HCT116 (cell line): Measurements from ENCODE around the gene ZP3. TPM values are rescaled to one million over a fixed set of nuclear protein-coding genes. Genes with fewer than 3 reads are reported as not detected.

Experiments
- ATAC-seq: fragments of 200-7000 bp; cut with Tn5 transposase; 2 replicates; pipeline ENCODE4 v1.9.1; 2020; ENCODE audit warnings: mild to moderate bottlenecking, moderate library complexity
- BruUV-seq: library from RNA; stranded (reverse); fragments of 400-500 nt; replicated peaks from 2 replicates; lab custom pipeline; 2021; lab: Mats Ljungman, UMichigan
- CTCF ChIA-PET: fragments of 300-600 bp; sonication (Branson Sonifier 250); formaldehyde crosslinking; loops from one replicate; lab custom pipeline; 2021; ENCODE audit warnings: antibody characterized with exemption; lab: Charles Lee
- POLR2A ChIA-PET: fragments of 300-600, 350-600 bp; sonication (Branson Sonifier 250); formaldehyde crosslinking; loops from one replicate; lab custom pipeline; 2021; ENCODE audit warnings: antibody characterized with exemption; lab: Charles Lee
- RAD21 ChIA-PET, 2 experiments: fragments of 300-600 bp; sonication (Branson Sonifier 250); formaldehyde crosslinking; loops; one replicate each; lab custom pipeline; 2023; ENCODE audit warnings: low total read pairs in 2 of 2; ENCODE audit not compliant: uncharacterized antibody in 2 of 2, unreplicated experiment in 2 of 2, low non-redundant PET in 1 of 2; lab: Charles Lee
- DNase-seq: peaks from one replicate; pipeline ENCODE4 v3.0.0-alpha.2; 2010; ENCODE audit warnings: low read depth, low spot score
- H2AFZ ChIP-seq: fragments of 200-600 bp; shearing (Covaris generic), sonication (generic); 2 replicates; pipeline ENCODE4 v1.6.1; 2017; ENCODE audit warnings: low read depth, mixed run types, mixed read lengths, antibody characterized with exemption, low read length; ENCODE audit not compliant: poor library complexity, severe bottlenecking
- H3K27ac ChIP-seq: 2 replicates; pipeline ENCODE4 v1.5.1; 2012; ENCODE audit warnings: low read depth, low read length
- H3K27me3 ChIP-seq: fragments of 200-600 bp; sonication (generic); 2 replicates; pipeline ENCODE4 v1.6.1; 2016; ENCODE audit warnings: mixed run types, low read length, mixed read lengths; ENCODE audit not compliant: insufficient read depth
- H3K36me3 ChIP-seq, 2 experiments: fragments of 200-500 bp in 1 of 2; fragments of 200-600 bp in 1 of 2; sonication (Bioruptor generic) in 1 of 2; sonication (generic) in 1 of 2; 2 replicates each; pipeline versions ENCODE4 v1.5.1 to v1.6.1; 2014 to 2016; ENCODE audit warnings: low read length in 2 of 2, inconsistent platforms in 1 of 2, mixed read lengths in 1 of 2, mixed run types in 1 of 2; ENCODE audit not compliant: insufficient read depth in 2 of 2, control insufficient read depth in 1 of 2
- H3K4me1 ChIP-seq, 2 experiments: fragments of 200-600 bp in 1 of 2; sonication (generic) in 1 of 2; 2 replicates each; pipeline versions ENCODE4 v1.5.1 to v1.6.1; 2012 to 2017; ENCODE audit warnings: low read length in 2 of 2, inconsistent platforms in 1 of 2, mild to moderate bottlenecking in 1 of 2, mixed read lengths in 1 of 2, mixed run types in 1 of 2, moderate library complexity in 1 of 2; ENCODE audit not compliant: insufficient read depth in 2 of 2, control insufficient read depth in 1 of 2
- H3K4me2 ChIP-seq: fragments of 200-600 bp; sonication (generic); 2 replicates; pipeline ENCODE4 v1.6.1; 2017; ENCODE audit warnings: mixed run types, low read length, mixed read lengths
- H3K4me3 ChIP-seq, 2 experiments: fragments of 200-600 bp in 1 of 2; sonication (generic) in 1 of 2; replicated peaks in 1 of 2; 2 replicates each; pipeline ENCODE4 v1.5.1; 2011 to 2016; ENCODE audit warnings: low read length in 2 of 2, control low read depth in 1 of 2, low read depth in 1 of 2, mild to moderate bottlenecking in 1 of 2, mixed read lengths in 1 of 2, mixed run types in 1 of 2
- H3K79me2 ChIP-seq: fragments of 200-600 bp; sonication (generic); 2 replicates; pipeline ENCODE4 v1.6.1; 2017; ENCODE audit warnings: mild to moderate bottlenecking, mixed run types, low read length, moderate library complexity, mixed read lengths; ENCODE audit not compliant: insufficient read depth
- H3K9ac ChIP-seq: fragments of 200-600 bp; sonication (generic); 2 replicates; pipeline ENCODE4 v1.6.1; 2016; ENCODE audit warnings: low read length, mixed read lengths
- H3K9me2 ChIP-seq: fragments of 200-600 bp; sonication (generic), shearing (Covaris generic); 2 replicates; pipeline ENCODE4 v1.6.1; 2017; ENCODE audit warnings: mixed run types, mild to moderate bottlenecking, moderate library complexity; ENCODE audit not compliant: insufficient read depth
- H3K9me3 ChIP-seq, 2 experiments: fragments of 200-500 bp in 1 of 2; fragments of 200-600 bp in 1 of 2; sonication (Bioruptor generic) in 1 of 2; sonication (generic) in 1 of 2; 2 replicates each; pipeline ENCODE4 v1.6.1; 2014 to 2017; ENCODE audit warnings: low read length in 2 of 2, mixed read lengths in 2 of 2, inconsistent platforms in 1 of 2, low read depth in 1 of 2, mild to moderate bottlenecking in 1 of 2, mixed run types in 1 of 2, moderate library complexity in 1 of 2; ENCODE audit not compliant: control insufficient read depth in 1 of 2, insufficient read depth in 1 of 2
- H4K20me1 ChIP-seq: fragments of 200-600 bp; sonication (generic), shearing (Covaris generic); 2 replicates; pipeline ENCODE4 v1.6.1; 2017; ENCODE audit warnings: mixed run types, mild to moderate bottlenecking, moderate library complexity; ENCODE audit not compliant: insufficient read depth
- CBX3 ChIP-seq: IDR thresholded peaks from 2 replicates; pipeline ENCODE4 v1.6.1; 2012; ENCODE audit warnings: low read depth
- CEBPB ChIP-seq: IDR thresholded peaks from 2 replicates; pipeline ENCODE4 v1.6.1; 2012; ENCODE audit warnings: low read depth
- EGR1 ChIP-seq: IDR thresholded peaks from 2 replicates; pipeline ENCODE4 v1.6.1; 2012; ENCODE audit warnings: low read depth
- ELF1 ChIP-seq: IDR thresholded peaks from 2 replicates; pipeline ENCODE4 v1.6.1; 2012; ENCODE audit warnings: low read depth, borderline replicate concordance
- EZH2phosphoT487 ChIP-seq: fragments of 200-600 bp; IDR thresholded peaks from 2 replicates; pipeline ENCODE4 v1.6.1; 2018; ENCODE audit warnings: antibody characterized with exemption, borderline replicate concordance
- JUND ChIP-seq: IDR thresholded peaks from 2 replicates; pipeline ENCODE4 v1.6.1; 2012
- POLR2AphosphoS5 ChIP-seq: IDR thresholded peaks from 2 replicates; pipeline ENCODE4 v1.6.1; 2011; ENCODE audit warnings: mild to moderate bottlenecking, low read depth, low read length, moderate library complexity
- RAD21 ChIP-seq: IDR thresholded peaks from 2 replicates; pipeline ENCODE4 v1.6.1; 2012; ENCODE audit warnings: low read depth, mild to moderate bottlenecking
- REST ChIP-seq: IDR thresholded peaks from 2 replicates; pipeline ENCODE4 v1.6.1; 2012; ENCODE audit warnings: low read depth
- SIN3A ChIP-seq: IDR thresholded peaks from 2 replicates; pipeline ENCODE4 v1.6.1; 2012; ENCODE audit warnings: low read depth
- SP1 ChIP-seq: IDR thresholded peaks from 2 replicates; pipeline ENCODE4 v1.6.1; 2012; ENCODE audit warnings: low read depth
- SRF ChIP-seq: IDR thresholded peaks from 2 replicates; pipeline ENCODE4 v1.6.1; 2012; ENCODE audit warnings: low read depth
- TCF7L2 ChIP-seq: IDR thresholded peaks from 2 replicates; pipeline ENCODE4 v1.7.0; 2011; ENCODE audit warnings: borderline replicate concordance, inconsistent platforms; ENCODE audit not compliant: insufficient read depth, insufficient read length; ENCODE audit errors: extremely low read depth
- ZFX ChIP-seq: fragments of 450-650 bp; IDR thresholded peaks from 2 replicates; pipeline ENCODE4 v1.6.1; 2017
- ZNF274 ChIP-seq: fragments of 200-500 bp; sonication (Bioruptor generic); IDR thresholded peaks from 2 replicates; pipeline ENCODE4 v1.6.1; 2014; ENCODE audit warnings: mild to moderate bottlenecking, low read depth, low read length, inconsistent platforms
- intact Hi-C: fragments of 100-400 bp; cut with micrococcal nuclease; formaldehyde crosslinking; loops from 2 replicates; pipeline ENCODE4 v1.10.0; 2022
- total RNA-seq: library from RNA; stranded (reverse); gene quantifications from one replicate; pipeline ENCODE4 v1.2.1, GENCODE V29; 2021; ENCODE audit not compliant: unreplicated experiment
- TF ChIP-seq, protein P1 (sequence below): IDR thresholded peaks from 2 replicates; pipeline ENCODE4 v1.6.1; 2012
- TF ChIP-seq, protein P2 (sequence below), 3 experiments: fragments of 200-600 bp in 1 of 3; sonication (generic) in 1 of 3; IDR thresholded peaks in 2 of 3; conservative IDR thresholded peaks in 1 of 3; 2 replicates each; pipeline ENCODE4 v1.5.1; 2012 to 2017; ENCODE audit warnings: low read depth in 2 of 3, low read length in 2 of 3, antibody characterized with exemption in 1 of 3, borderline replicate concordance in 1 of 3, control low read depth in 1 of 3, mild to moderate bottlenecking in 1 of 3, mixed read lengths in 1 of 3, mixed run types in 1 of 3, moderate library complexity in 1 of 3; ENCODE audit not compliant: insufficient read depth in 1 of 3

ZP3 gene
- total RNA-seq, 1 experiment from 2014 or later: 23.4 TPM

GRCh38 chr7:76411626-76412025, 13.1 kb upstream of the ZP3 start:
- ATAC-seq: no peak

More at GRCh38 chr7:76411626-76412025, 13.1 kb upstream of the ZP3 start:
- Histone ChIP-seq H3K9me2 (no peaks in the 10 kb centered on the region), H3K9me3 (no peaks in the 10 kb centered on the region), H2AFZ (no peak overlapping the region), H3K4me2 (no peak overlapping the region), H3K27me3 (no peaks in the 10 kb centered on the region), H4K20me1 (no peaks in the 10 kb centered on the region), H3K27ac (no peak overlapping the region), H3K4me3 (no peak overlapping the region), H3K36me3 (no peaks in the 10 kb centered on the region), H3K79me2 (no peaks in the 10 kb centered on the region)
- intact Hi-C loops: no loop called here
- POLR2A ChIA-PET: no interaction called here
- no TSS peak for BruUV-seq
- RAD21 ChIA-PET: no interaction called here
- DNase-seq: no peak
- TF ChIP-seq TCF7L2 (no peak), JUND (no peak), EGR1 (no peak), POLR2AphosphoS5 (no peak), SIN3A (no peak), ZNF274 (no peak), REST (no peak), ELF1 (no peak), RAD21 (no peak), ZFX (no peak), CEBPB (no peak), SRF (no peak), SP1 (no peak), EZH2phosphoT487 (no peak), CBX3 (no peak)
- TF ChIP-seq, protein P1, sequence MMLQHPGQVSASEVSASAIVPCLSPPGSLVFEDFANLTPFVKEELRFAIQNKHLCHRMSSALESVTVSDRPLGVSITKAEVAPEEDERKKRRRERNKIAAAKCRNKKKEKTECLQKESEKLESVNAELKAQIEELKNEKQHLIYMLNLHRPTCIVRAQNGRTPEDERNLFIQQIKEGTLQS: no peak
- TF ChIP-seq, protein P2, sequence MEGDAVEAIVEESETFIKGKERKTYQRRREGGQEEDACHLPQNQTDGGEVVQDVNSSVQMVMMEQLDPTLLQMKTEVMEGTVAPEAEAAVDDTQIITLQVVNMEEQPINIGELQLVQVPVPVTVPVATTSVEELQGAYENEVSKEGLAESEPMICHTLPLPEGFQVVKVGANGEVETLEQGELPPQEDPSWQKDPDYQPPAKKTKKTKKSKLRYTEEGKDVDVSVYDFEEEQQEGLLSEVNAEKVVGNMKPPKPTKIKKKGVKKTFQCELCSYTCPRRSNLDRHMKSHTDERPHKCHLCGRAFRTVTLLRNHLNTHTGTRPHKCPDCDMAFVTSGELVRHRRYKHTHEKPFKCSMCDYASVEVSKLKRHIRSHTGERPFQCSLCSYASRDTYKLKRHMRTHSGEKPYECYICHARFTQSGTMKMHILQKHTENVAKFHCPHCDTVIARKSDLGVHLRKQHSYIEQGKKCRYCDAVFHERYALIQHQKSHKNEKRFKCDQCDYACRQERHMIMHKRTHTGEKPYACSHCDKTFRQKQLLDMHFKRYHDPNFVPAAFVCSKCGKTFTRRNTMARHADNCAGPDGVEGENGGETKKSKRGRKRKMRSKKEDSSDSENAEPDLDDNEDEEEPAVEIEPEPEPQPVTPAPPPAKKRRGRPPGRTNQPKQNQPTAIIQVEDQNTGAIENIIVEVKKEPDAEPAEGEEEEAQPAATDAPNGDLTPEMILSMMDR (IDR thresholded peaks at IDR 0.05 in 2 of 3, conservative IDR thresholded peaks at IDR 0.05 in 1 of 3; ENCODE audit: borderline replicate concordance in 1 of 3, insufficient read depth in 1 of 3, low read depth in 2 of 3, low read length in 2 of 3): no peak
- TF ChIP-seq, all 23 proteins: peak for 0
- H3K4me1 ChIP-seq: peaks cover 10 to 15% of the 10 kb centered on the region in 2 experiments
- CTCF ChIA-PET: no interaction called here
- H3K9ac ChIP-seq: no peak overlapping the region
